Measurements from ENCODE around the gene INPP5K.

GRCh38 chr17:1495265-1495989 is 21.0 kb downstream of the INPP5K start:
- TF ChIP-seq PATZ1 (tag by site-specific recombination; IDR thresholded peaks at IDR 0.05) (no peak), CTCF (tag by site-specific recombination; IDR thresholded peaks at IDR 0.05) (no peak), ZNF670 (tag by site-specific recombination; IDR thresholded peaks at IDR 0.05; ENCODE audit: low read depth) (no peak), ZNF302 (tag by site-specific recombination; IDR thresholded peaks at IDR 0.05; ENCODE audit: low read depth) (no peak), ZNF169 (tag by site-specific recombination; IDR thresholded peaks at IDR 0.05) (no peak), ZNF549 (tag by site-specific recombination; IDR thresholded peaks at IDR 0.05) (no peak), ZNF639 (tag by site-specific recombination; IDR thresholded peaks at IDR 0.05) (no peak), BCL11A (tag by site-specific recombination; IDR thresholded peaks at IDR 0.05; ENCODE audit: low read depth) (no peak), ZNF174 (tag by site-specific recombination; IDR thresholded peaks at IDR 0.05) (no peak), KLF9 (tag by site-specific recombination; IDR thresholded peaks at IDR 0.05; ENCODE audit: low read depth) (no peak), ZNF707 (tag by site-specific recombination; IDR thresholded peaks at IDR 0.05) (no peak), ZNF366 (tag by site-specific recombination; conservative IDR thresholded peaks at IDR 0.05) (no peak), REST (tag by site-specific recombination; IDR thresholded peaks at IDR 0.05) (no peak), TSHZ1 (tag by site-specific recombination; IDR thresholded peaks at IDR 0.05; ENCODE audit: borderline replicate concordance) (no peak)

Measured in HEK293 (cell line).